HEK293 (cell line): ENCODE data around the gene FAM72B.
"Not testable (repeated sequence)": the region's sequence is repeated elsewhere in the genome, so short reads cannot be mapped to it uniquely, and the experiment has no call there.

Experiments
- CTCF ChIA-PET: fragments of 350-600 bp; formaldehyde crosslinking; extraction: SDS; loops from one replicate; lab custom pipeline; 2021; ENCODE audit warnings: antibody characterized with exemption; lab: Yijun Ruan, JAX
- POLR2A ChIA-PET: fragments of 300-600 bp; formaldehyde crosslinking; extraction: SDS; loops from one replicate; lab custom pipeline; 2020; ENCODE audit warnings: antibody characterized with exemption, inconsistent platforms; lab: Yijun Ruan, JAX
- H3K27ac ChIP-seq: fragments of 200-500 bp; sonication (Bioruptor generic); 2 replicates; pipeline ENCODE4 v1.5.1; 2014; ENCODE audit warnings: low read depth, low read length, control low read depth, inconsistent platforms; ENCODE audit errors: extremely low read depth
- H3K36me3 ChIP-seq, 2 experiments: fragments of 200-500 bp in 1 of 2; sonication (Bioruptor generic) in 1 of 2; 1 replicate in 1 of 2; 2 replicates in 1 of 2; pipeline ENCODE4 v1.5.1; 2014 to 2017; ENCODE audit warnings: inconsistent platforms in 2 of 2, low read length in 2 of 2; ENCODE audit not compliant: control insufficient read depth in 2 of 2, insufficient read depth in 1 of 2
- H3K4me1 ChIP-seq: fragments of 200-500 bp; sonication (Bioruptor generic); 2 replicates; pipeline ENCODE4 v1.5.1; 2014; ENCODE audit warnings: mild to moderate bottlenecking, low read length, inconsistent platforms; ENCODE audit not compliant: control insufficient read depth, insufficient read depth
- H3K4me3 ChIP-seq: 2 replicates; pipeline ENCODE4 v1.5.1; 2011; ENCODE audit warnings: low read depth, mild to moderate bottlenecking, control low read depth, low read length, moderate library complexity
- H3K9me3 ChIP-seq: fragments of 200-500 bp; sonication (Bioruptor generic); 2 replicates; pipeline ENCODE4 v1.5.1; 2014; ENCODE audit warnings: low read depth, low read length, inconsistent platforms; ENCODE audit not compliant: control insufficient read depth, insufficient read depth

The FAM72B gene

DNA sequence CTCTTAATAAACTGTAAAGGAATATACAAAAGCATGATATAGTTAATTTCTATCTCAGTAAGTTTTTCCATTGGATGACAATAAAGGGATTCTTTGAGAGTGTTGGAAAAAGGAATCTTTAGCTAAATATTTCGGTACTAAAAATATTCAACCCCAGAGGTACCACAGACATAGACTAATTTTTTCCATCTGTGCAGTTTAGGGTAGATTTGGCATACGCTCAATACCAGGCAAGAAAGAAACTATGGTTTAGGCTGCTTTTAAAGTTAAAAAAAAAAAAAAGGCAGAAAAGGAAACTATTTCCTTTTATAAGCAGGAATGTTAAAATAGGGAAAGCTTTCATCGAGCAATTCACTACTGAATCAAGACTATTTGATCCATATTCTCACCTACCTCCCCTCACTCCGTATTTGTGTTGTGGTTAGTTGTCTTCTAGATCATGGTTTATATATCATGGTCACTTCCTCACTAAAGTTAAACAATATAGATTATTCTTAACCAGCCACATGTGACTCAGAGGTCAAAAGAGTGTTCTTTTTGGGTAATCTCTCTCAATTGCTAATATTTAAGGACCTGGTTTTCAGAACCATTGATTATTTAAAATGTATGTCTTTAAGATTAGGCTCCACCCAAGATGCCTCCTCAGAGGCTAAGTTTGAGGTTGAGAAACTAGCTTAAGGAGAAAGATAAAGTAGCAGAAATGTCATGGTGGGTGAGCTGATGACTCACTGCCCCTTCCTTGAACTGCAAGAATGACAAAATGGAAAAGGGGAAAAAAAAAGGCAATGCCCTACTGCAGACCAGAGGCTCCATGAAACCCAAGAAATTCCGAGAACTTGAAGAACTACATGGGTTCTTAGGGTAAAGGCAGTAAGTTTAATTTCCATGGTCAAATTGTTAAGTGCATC, 20.0 kb downstream of the FAM72B start:
- CTCF ChIA-PET, H3K4me3 ChIP-seq, H3K27ac ChIP-seq, POLR2A ChIA-PET, H3K4me1 ChIP-seq, H3K9me3 ChIP-seq, H3K36me3 ChIP-seq: not testable (repeated sequence)

DNA sequence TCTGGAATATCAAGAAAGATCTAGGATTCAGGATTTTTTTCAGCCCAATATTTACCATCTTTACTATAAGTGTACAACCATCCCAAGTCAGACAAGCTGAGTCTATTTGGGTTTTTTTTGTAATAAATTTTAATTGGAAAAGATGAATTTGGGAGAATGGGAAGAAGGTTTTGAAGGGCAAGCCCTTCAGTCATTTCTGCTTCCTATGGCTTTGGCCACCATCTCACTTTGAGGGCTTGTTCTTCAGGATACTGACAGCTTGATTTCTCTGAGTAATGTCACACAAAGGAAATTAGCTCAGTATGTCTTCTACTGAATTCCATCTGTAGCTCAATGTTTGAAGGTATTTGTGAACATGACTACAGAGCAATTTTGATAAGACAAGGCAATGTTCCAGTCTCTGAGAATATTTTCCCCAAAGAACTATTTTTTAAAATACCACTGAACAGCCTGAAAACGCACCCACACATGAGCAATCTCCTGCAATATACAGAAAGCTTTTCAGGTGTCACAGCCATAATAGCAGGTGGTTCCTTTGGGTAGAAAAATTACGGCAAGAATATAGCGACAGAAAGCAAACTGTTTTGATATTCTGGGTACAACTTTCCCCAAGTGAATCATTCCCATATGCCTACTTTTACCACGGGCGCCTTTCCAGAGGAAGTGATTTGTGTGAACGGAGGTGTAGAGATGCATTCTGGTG, 22.8 kb downstream of the FAM72B start:
- CTCF ChIA-PET, H3K9me3 ChIP-seq, H3K4me1 ChIP-seq, POLR2A ChIA-PET, H3K36me3 ChIP-seq, H3K27ac ChIP-seq, H3K4me3 ChIP-seq: not testable (repeated sequence)

DNA sequence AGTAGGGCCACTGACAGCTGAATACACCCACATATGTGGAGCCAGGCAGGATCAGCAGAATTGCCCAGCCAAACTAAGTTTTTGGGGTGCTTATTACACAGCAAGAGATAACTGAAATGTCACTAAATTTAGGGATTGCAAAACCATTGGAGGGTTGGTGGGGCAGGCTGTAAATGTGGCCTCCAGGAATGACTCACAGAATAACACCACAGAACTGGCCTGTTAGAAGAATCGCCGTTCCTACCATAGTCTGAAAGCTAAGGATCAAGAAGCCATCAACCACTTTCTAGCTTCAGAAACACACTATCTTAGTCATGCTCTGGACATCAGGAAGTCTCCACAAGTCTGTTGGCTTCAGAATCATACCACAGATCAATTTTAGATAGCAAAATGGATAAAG, 24.0 kb downstream of the FAM72B start:
- H3K9me3 ChIP-seq, H3K36me3 ChIP-seq, H3K4me1 ChIP-seq, POLR2A ChIA-PET, H3K4me3 ChIP-seq, H3K27ac ChIP-seq, CTCF ChIA-PET: not testable (repeated sequence)

DNA sequence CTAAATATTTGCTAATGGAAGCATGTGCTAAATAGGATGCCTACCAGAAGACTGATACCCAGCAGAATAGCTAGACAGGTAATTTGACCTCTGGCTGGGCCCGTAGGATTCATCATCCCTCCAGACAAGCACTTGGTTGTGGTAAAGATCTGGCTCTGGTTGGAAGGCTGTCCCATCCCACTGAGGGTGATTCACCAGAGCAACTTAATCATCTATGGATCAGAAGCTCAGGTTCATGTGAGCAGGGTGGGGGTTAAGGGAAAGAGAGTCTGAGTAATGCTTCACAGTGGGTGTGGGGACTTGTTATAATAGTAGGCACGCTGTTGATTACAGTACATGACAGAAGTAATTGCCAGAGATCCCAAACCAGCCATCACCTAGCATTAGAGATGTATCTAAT, 26.5 kb downstream of the FAM72B start:
- H3K4me3 ChIP-seq, H3K36me3 ChIP-seq, H3K9me3 ChIP-seq, CTCF ChIA-PET, POLR2A ChIA-PET, H3K27ac ChIP-seq, H3K4me1 ChIP-seq: not testable (repeated sequence)

DNA sequence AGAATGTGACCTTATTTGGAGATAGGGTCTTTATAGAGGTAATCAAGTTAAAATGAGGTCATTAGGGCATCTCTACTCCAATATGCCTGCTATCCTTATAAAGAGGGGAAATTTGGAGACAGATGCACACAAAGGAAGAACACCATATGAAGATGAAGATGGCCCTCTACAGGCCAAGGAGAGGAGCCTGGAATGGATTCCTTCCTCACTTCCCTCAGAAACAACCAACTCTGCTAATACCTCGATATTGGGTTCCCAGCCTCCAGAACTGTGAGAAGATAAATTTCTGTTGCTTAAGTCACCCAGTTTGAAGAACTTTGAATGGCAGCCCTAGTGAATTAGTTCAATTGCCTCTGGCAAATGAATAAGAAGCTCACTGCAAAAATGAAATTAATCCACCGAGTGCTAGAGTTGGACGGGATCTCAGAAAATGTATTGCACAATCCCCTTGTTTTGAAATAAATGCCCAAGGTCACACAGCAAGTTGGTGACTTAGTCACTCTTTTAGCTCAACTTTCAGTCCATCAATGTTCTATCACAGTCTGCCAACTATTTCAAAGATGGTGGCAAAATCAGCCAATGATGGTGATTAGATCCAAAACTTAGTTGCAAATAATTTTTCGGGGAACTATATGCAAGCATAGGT, 27.1 kb downstream of the FAM72B start:
- not testable (repeated sequence) for H3K9me3 ChIP-seq, H3K27ac ChIP-seq

DNA sequence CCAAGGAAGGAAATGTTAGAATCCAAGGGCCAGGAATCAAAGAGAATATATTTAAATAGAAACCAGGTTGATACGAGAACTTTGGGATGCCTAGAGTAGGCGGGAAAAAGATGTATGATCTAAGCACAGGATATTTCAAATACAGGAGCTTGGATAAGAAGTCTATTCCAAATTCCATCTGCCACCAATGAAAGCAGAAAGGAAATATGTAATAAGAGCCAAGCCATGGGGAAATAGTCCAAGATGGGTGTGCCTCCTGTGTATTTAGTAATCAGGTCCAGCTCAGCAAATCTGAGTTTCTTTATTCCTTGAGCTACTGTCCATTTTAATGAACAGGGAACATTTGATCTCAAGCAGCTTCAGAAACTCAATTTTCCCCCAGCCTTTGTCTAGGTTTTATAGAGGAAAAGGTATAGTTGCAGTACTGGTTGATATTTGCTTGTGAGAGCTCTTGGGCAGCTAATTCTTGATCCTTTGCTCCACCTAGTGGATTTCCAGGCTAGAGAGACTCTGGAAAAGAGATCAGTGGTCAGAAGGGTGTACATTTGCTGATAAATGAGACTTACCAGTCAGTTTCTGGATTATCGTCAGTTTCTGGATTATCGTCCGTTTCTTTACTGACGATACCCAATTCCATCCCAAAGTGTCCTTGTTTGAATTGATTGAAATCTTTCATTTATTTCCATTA, 28.3 kb downstream of the FAM72B start:
- H3K36me3 ChIP-seq, POLR2A ChIA-PET: not testable (repeated sequence)

More for the DNA sequence above, 27.1 kb downstream of the FAM72B start:
- H3K4me3 ChIP-seq, H3K36me3 ChIP-seq, POLR2A ChIA-PET, CTCF ChIA-PET, H3K4me1 ChIP-seq: not testable (repeated sequence)

DNA sequence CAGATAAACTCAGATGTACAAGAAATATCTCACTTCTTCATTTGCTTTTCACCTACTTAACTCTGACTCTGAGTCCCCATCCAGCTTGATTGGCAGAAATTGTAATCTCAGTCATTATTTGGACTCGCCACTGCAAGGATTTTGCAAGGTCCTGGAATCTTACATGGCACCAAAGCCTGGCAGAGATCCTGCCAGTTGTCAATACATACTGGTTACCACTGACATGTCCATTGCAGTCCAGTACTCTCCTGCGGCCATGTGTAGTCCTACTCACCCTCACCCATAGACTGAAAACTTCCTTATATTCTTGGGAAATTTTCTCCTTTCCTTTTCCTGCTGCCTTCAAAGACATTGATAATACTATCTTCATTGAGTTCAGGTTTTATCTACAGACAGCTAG, 29.3 kb downstream of the FAM72B start:
- H3K4me1 ChIP-seq, CTCF ChIA-PET, H3K9me3 ChIP-seq, H3K4me3 ChIP-seq, POLR2A ChIA-PET, H3K36me3 ChIP-seq, H3K27ac ChIP-seq: not testable (repeated sequence)

More for the DNA sequence above, 28.3 kb downstream of the FAM72B start:
- H3K4me3 ChIP-seq, H3K9me3 ChIP-seq, CTCF ChIA-PET, H3K4me1 ChIP-seq, H3K27ac ChIP-seq: not testable (repeated sequence)

DNA sequence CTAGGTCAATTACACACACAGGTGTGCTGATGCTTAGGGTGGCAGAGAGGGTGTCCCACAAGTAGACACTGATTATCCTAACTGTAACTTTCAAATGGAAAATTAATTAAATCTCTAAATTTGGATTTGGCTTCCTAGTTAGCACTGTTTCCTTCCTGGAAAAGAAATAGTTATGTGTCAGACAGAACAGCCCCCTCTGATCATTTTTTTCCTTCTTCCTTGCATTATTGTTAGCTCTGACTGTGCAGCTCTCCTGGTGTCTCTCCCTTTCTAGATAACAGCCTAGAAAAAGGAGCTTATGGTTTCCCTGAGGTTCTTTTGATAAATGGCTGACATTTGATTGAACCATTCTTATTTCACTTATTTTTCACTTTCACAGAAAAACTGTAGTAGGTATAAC, 31.4 kb downstream of the FAM72B start:
- CTCF ChIA-PET, H3K36me3 ChIP-seq, POLR2A ChIA-PET, H3K4me3 ChIP-seq, H3K9me3 ChIP-seq, H3K27ac ChIP-seq, H3K4me1 ChIP-seq: not testable (repeated sequence)

DNA sequence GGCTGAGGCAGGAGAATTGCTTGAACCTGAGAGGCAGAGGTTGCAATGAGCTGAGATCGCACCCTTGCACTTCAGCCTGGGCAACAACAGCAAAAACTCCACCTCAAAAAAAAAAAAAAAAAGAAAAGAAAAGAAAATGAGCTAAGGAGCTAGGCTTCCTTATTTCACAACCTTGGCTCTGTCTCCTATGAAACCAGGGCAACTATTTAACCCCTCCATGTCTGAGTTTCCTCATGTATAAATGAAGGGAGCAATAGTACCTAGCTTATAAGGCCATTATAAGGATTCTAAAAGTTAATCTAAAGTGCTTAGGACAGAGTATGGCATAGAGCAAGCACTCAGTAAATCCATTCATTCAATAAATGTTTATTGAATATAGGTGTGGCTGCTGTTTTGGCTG, 32.8 kb downstream of the FAM72B start:
- H3K27ac ChIP-seq, H3K36me3 ChIP-seq, CTCF ChIA-PET, H3K4me3 ChIP-seq, H3K4me1 ChIP-seq, POLR2A ChIA-PET, H3K9me3 ChIP-seq: not testable (repeated sequence)

DNA sequence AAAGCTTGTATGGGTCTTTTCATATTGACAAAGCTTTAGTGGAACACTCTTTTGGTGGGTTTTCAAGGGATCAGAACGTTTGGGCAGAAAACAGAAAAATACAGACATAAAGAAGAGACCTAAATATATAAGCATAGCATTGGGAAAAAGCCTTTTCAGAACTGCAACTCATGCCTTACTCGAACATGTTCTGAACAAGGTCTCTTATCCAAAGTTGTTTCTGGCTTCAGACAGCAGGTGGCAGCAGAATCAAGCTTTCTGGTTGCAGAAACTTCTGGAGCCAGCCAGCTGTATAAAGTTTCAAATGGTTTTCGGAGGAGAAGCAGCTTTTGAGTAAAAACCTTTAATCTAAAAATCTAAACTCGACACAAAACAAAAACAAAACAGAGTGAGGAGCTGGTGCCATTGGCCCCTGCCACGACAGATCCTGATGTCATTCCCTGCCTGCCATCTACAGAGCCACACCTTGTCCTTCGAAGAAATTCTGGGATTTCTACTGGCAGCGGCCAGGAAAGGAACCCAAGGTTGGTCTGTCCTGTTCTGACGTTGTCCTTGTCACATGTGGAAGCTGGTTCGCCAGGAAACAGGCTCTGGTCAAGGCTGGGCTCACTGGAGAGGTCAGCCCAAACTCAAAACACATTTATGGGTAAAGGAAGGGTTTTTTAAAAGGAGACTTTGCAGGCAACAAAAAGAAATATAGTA, 35.5 kb downstream of the FAM72B start:
- H3K27ac ChIP-seq, H3K36me3 ChIP-seq, H3K4me1 ChIP-seq, POLR2A ChIA-PET, H3K9me3 ChIP-seq, CTCF ChIA-PET, H3K4me3 ChIP-seq: not testable (repeated sequence)
